Measurements from ENCODE around the gene ROBO4. TPM values are rescaled to one million over a fixed set of nuclear protein-coding genes. Genes with fewer than 3 reads are reported as not detected.

The ROBO4 gene
- total and polyA plus RNA-seq, 2 of the 13 experiments (the other 11 are each of a cell fraction or from before 2014, with no cell fraction given): 0.07 to 1.1 TPM

- TF ChIP-seq SAP130 (CRISPR knock-in tag; IDR thresholded peaks at IDR 0.05; ENCODE audit: low read depth): peak; percentile 44
- TF ChIP-seq, protein P1, sequence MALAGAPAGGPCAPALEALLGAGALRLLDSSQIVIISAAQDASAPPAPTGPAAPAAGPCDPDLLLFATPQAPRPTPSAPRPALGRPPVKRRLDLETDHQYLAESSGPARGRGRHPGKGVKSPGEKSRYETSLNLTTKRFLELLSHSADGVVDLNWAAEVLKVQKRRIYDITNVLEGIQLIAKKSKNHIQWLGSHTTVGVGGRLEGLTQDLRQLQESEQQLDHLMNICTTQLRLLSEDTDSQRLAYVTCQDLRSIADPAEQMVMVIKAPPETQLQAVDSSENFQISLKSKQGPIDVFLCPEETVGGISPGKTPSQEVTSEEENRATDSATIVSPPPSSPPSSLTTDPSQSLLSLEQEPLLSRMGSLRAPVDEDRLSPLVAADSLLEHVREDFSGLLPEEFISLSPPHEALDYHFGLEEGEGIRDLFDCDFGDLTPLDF (CRISPR knock-in tag; IDR thresholded peaks at IDR 0.05): peak; percentile 43; the same call in 1 of the 2 replicates
- peak; percentile 48; the same call in 1 of the 2 replicates for TF ChIP-seq NCOR1 (IDR thresholded peaks at IDR 0.05; ENCODE audit: borderline replicate concordance, low read length)
- TF ChIP-seq, protein P2, sequence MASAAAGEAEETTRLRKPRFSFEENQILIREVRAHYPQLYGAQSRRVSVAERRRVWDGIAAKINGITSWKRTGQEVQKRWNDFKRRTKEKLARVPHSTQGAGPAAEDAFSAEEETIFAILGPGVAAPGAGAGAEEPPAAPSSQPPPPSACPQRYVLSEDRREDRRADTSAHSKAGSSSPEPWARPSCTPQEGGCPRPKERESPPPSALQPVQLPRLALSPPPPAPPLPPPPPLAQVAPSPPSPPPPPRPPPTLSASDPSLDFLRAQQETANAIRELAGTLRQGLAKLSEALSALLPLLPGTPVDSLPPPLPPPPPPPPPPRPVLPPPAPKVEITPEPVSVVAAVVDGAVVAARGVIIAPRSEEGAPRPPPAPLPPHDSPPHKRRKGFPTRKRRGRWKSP (CRISPR knock-in tag; IDR thresholded peaks at IDR 0.05): 0 out of 2 replicates have a peak, but pooled peaks have one; percentile 20
- TF ChIP-seq ZNF513 (CRISPR knock-in tag; conservative IDR thresholded peaks at IDR 0.05): no peak
- TF ChIP-seq PHF20 (CRISPR knock-in tag; IDR thresholded peaks at IDR 0.05): no peak; the same call in 1 of the 2 replicates
- TF ChIP-seq ZNF816 (CRISPR knock-in tag; IDR thresholded peaks at IDR 0.05; ENCODE audit: borderline replicate concordance): 0 out of 2 replicates have a peak, but pooled peaks have one; percentile 43
- no peak for TF ChIP-seq GLMP (CRISPR knock-in tag; IDR thresholded peaks at IDR 0.05; ENCODE audit: borderline replicate concordance)
- TF ChIP-seq MIER3 (CRISPR knock-in tag; IDR thresholded peaks at IDR 0.05; ENCODE audit: borderline replicate concordance): peak; percentile 37; the same call in 1 of the 2 replicates
- no peak for TF ChIP-seq TRIM22 (IDR thresholded peaks at IDR 0.05)
- 0 out of 2 replicates have a peak, but pooled peaks have one; percentile 49 for TF ChIP-seq DPF2 (CRISPR knock-in tag; IDR thresholded peaks at IDR 0.05; ENCODE audit: borderline replicate concordance, low read depth)
- TF ChIP-seq, protein P3, sequence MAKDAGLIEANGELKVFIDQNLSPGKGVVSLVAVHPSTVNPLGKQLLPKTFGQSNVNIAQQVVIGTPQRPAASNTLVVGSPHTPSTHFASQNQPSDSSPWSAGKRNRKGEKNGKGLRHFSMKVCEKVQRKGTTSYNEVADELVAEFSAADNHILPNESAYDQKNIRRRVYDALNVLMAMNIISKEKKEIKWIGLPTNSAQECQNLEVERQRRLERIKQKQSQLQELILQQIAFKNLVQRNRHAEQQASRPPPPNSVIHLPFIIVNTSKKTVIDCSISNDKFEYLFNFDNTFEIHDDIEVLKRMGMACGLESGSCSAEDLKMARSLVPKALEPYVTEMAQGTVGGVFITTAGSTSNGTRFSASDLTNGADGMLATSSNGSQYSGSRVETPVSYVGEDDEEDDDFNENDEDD (CRISPR knock-in tag; IDR thresholded peaks at IDR 0.05; ENCODE audit: borderline replicate concordance): peak; percentile 87
- 0 out of 2 replicates have a peak, but pooled peaks have one; percentile 34 for TF ChIP-seq ZNF710 (CRISPR knock-in tag; IDR thresholded peaks at IDR 0.05; ENCODE audit: borderline replicate concordance)
- no peak for TF ChIP-seq ZSCAN21 (CRISPR knock-in tag; IDR thresholded peaks at IDR 0.05; ENCODE audit: borderline replicate concordance)
- TF ChIP-seq BCL3 (CRISPR knock-in tag; IDR thresholded peaks at IDR 0.05): peak; percentile 31; the same call in 1 of the 2 replicates
- TF ChIP-seq ZNF883 (CRISPR knock-in tag; IDR thresholded peaks at IDR 0.05; ENCODE audit: not compliant biosample characterization): no peak
Observed at GRCh38 chr11:124882339-124883071, 15.2 kb downstream of the ROBO4 start (continued).

All from HepG2 (cell line).